Muscle layer of colon (tissue), 2 donors: ENCODE results near the gene TRAPPC2L.

ENCODE experiments used
- H3K27ac ChIP-seq: one replicate; pipeline ENCODE4 v1.7.0; 2013; ENCODE audit warnings: low read depth, mild to moderate bottlenecking, low read length, moderate library complexity
- H3K27me3 ChIP-seq, 2 donors: one replicate each; pipeline ENCODE4 v1.7.0; 2013; ENCODE audit warnings: low read length in 2 of 2, mild to moderate bottlenecking in 2 of 2; ENCODE audit not compliant: insufficient read depth in 2 of 2, control insufficient read depth in 1 of 2
- H3K36me3 ChIP-seq: one replicate; pipeline ENCODE4 v1.7.0; 2013; ENCODE audit warnings: mild to moderate bottlenecking, low read length; ENCODE audit not compliant: insufficient read depth
- H3K4me1 ChIP-seq: one replicate; pipeline ENCODE4 v1.7.0; 2013; ENCODE audit warnings: mild to moderate bottlenecking, low read length; ENCODE audit not compliant: insufficient read depth
- H3K4me3 ChIP-seq, 2 donors: one replicate each; pipeline ENCODE4 v1.7.0; 2013; ENCODE audit warnings: low read length in 2 of 2, low read depth in 1 of 2, mild to moderate bottlenecking in 1 of 2, moderate library complexity in 1 of 2
- H3K9ac ChIP-seq: one replicate; pipeline ENCODE4 v1.7.0; 2013; ENCODE audit warnings: low read length
- H3K9me3 ChIP-seq: one replicate; pipeline ENCODE4 v1.7.0; 2013; ENCODE audit warnings: mild to moderate bottlenecking, low read length
- donor health status: abdominal sarcoma.
- donor health status: Adenocarcinoma of cecum.

Gene TRAPPC2L, protein sequence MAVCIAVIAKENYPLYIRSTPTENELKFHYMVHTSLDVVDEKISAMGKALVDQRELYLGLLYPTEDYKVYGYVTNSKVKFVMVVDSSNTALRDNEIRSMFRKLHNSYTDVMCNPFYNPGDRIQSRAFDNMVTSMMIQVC

DNA sequence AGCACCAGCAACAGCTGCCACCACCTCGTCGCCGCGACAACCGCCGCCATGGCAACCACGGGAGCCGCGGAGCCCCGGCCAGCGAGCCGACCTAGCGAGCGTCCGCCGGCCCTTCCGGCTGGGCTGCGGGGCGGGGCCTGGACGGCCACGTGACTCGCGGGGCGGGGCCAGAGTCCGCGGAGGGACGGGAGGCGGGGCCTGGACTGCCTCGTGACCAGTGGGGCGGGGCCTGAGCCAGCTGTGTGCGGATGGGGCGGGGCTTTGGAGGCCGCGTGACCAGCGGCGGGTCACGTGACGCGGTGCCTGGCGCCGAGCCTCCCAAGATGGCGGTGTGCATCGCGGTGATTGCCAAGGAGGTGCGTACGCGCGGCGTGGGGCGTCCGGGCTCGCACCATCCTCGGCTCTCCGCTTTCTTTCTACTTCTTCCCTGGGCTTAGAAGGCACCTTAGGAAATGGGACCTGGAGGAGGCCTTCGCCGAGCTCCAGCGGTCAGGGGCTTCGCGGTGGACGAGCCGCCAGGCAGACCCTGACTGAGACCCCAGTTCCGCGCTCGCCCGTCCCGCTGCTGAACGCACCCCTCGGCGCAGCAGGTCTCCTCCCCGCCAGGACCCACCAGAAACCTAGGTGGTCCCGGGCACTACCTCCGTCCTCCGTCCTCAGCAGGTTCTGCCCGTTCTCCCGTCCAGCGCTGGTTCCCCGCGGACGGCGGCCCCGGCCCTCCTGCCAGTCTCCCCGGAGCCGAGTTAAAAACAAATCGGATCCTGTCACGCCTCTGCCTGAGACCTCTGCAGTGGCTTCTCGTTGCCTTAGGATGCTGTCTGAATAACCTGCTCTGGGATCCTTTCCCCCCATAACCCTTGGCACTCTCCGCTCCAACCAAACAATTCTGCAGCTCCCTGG, at the start of gene TRAPPC2L, which contains the start of gene GALNS:
Gene TRAPPC2L, plus strand, starts transcription at position 300 of the 900 bp plus-strand sequence. Its CDS starts 24 bp downstream, at position 324.
Gene GALNS, minus strand, starts transcription at position 120 of the 900 bp plus-strand sequence. Its CDS starts 70 bp downstream, at position 50.
- Histone ChIP-seq H3K4me3 (peak within 1 kb of the TSS; percentile 78 to 88), H3K4me1 (peaks cover 17% of the 10 kb centered on the region), H3K27ac (peak within 1 kb of the TSS; percentile 87), H3K9me3 (no peaks in the 10 kb centered on the region), H3K36me3 (peaks cover 19% of the 10 kb centered on the region), H3K27me3 (no peaks in the 10 kb centered on the region), H3K9ac (peak within 1 kb of the TSS; percentile 68)

- peaks cover 13% of the 10 kb centered on the region for H3K4me1 ChIP-seq
- no peak overlapping the region for H3K27ac ChIP-seq
- no peak overlapping the region for H3K9ac ChIP-seq
- H3K9me3 ChIP-seq, result no peaks in the 10 kb centered on the region
- H3K27me3 ChIP-seq, result peaks cover 0 to 10% of the 10 kb centered on the region in 2 donors
- no peak overlapping the region for H3K4me3 ChIP-seq
- no peaks in the 10 kb centered on the region for H3K36me3 ChIP-seq
Measured at GRCh38 chr16:88807142-88807625, 49.7 kb upstream of the TRAPPC2L start.

- Histone ChIP-seq H3K27ac (no peak overlapping the region), H3K9me3 (no peaks in the 10 kb centered on the region), H3K9ac (no peak overlapping the region), H3K36me3 (no peaks in the 10 kb centered on the region), H3K27me3 (peaks cover 0 to 10% of the 10 kb centered on the region in 2 donors), H3K4me3 (no peak overlapping the region), H3K4me1 (peaks cover 13% of the 10 kb centered on the region)
Measured at GRCh38 chr16:88807626-88808453, 49.1 kb upstream of the TRAPPC2L start.

GRCh38 chr16:88809068-88809675, 47.8 kb upstream of the TRAPPC2L start:
- H3K4me3 ChIP-seq, result no peak overlapping the region
- H3K4me1 ChIP-seq, result peaks cover 13% of the 10 kb centered on the region
- no peak overlapping the region for H3K9ac ChIP-seq
- H3K27ac ChIP-seq, result no peak overlapping the region
- no peaks in the 10 kb centered on the region for H3K36me3 ChIP-seq
- peaks cover 0 to 7% of the 10 kb centered on the region in 2 donors for H3K27me3 ChIP-seq
- no peaks in the 10 kb centered on the region for H3K9me3 ChIP-seq

GRCh38 chr16:88809676-88810165, 47.2 kb upstream of the TRAPPC2L start:
- H3K27me3 ChIP-seq, result peaks cover 0 to 2% of the 10 kb centered on the region in 2 donors
- H3K27ac ChIP-seq, result no peak overlapping the region
- peaks cover 13% of the 10 kb centered on the region for H3K4me1 ChIP-seq
- no peaks in the 10 kb centered on the region for H3K9me3 ChIP-seq
- peak overlapping the region in 1 of 2 donors; percentile 75 for H3K4me3 ChIP-seq
- no peak overlapping the region for H3K9ac ChIP-seq
- H3K36me3 ChIP-seq, result no peaks in the 10 kb centered on the region

DNA sequence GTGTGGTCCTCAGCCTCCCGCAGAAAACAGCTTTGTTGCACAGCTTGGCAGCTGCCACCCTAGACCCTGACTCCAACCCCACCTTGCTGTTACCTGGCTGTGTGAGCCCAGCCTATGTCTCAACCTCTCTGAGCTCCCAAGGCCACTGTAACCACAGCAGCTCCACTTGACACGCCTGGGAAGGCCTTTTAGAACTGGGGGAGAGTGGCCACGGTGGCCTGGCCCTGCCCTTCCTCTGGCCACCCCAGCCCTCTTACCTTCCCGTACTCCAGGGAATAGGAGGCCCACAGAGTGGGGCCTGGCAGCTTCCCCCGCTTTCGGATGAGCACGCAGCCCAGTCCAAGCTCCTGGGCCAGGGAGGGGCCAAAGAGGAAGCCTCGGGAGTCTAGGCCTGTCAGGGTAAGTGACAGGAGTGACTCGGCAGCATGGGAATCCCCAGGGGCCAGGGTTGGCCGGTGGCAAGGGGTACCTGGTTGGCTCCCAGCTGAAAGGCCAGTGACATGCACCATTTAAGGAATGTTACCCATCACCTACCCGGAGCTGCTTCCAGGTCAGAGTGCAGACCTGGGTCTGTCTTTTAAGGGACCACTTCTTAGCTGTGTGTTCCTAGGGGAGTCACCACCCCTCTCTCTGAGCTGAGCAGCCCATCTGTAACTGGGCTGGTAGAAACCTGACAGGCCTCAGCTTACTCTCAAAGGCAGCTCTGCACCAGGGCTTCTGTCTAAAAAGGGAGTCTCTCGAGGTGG, 46.6 kb upstream of the TRAPPC2L start:
- Histone ChIP-seq H3K27ac (peak overlapping the region; percentile 89), H3K4me1 (peaks cover 13% of the 10 kb centered on the region), H3K27me3 (no peaks in the 10 kb centered on the region), H3K4me3 (peak overlapping the region; percentile 75 to 77), H3K9me3 (no peaks in the 10 kb centered on the region), H3K36me3 (no peaks in the 10 kb centered on the region), H3K9ac (peak overlapping the region; percentile 24)

DNA sequence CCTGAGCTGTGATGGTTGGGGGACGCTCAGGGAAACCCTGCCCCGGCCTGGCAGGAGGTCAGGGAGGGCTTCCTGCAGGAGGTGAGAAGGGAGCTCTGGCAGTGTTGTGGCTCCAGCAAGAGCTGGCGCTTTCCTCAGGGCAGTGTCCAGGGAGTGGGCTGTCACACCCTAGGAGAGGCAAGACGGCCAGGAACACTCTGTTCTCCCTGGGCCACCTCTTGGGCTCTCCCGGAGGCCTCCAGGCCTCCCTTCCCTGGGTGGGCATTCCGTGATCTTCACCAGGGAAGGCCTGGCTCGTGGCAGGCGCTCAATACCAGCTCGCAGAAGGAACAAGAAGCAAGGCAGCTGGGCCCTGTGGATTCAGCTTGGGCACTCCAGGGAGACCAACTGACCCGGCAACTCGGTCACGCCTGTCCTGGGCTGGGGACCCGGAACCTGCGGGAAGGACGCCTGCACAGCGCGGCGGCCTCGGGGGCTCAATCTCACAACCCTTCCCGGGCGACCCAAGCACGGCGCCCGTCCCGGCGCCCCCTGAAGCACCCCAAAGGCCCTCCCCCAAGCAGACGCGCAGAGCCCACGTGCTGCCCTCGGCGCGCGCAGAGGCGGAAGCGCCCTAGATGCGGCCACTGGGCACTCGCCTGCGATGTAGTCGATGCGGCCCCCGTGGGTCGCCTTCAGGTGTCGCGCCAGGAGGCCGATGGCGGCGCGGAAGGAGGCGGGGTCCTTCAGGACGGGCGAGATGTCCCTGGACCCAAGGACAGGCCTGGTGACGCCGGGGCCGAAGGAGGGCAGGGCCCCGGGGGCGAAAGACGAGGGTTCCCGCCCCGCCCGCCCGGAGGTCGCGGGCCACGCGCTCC, 45.8 kb upstream of the TRAPPC2L start:
- Histone ChIP-seq H3K4me1 (peaks cover 13% of the 10 kb centered on the region), H3K9ac (peak overlapping the region; percentile 24), H3K9me3 (no peaks in the 10 kb centered on the region), H3K36me3 (no peaks in the 10 kb centered on the region), H3K4me3 (peak overlapping the region; percentile 75 to 77), H3K27me3 (no peaks in the 10 kb centered on the region), H3K27ac (peak overlapping the region; percentile 89)

DNA sequence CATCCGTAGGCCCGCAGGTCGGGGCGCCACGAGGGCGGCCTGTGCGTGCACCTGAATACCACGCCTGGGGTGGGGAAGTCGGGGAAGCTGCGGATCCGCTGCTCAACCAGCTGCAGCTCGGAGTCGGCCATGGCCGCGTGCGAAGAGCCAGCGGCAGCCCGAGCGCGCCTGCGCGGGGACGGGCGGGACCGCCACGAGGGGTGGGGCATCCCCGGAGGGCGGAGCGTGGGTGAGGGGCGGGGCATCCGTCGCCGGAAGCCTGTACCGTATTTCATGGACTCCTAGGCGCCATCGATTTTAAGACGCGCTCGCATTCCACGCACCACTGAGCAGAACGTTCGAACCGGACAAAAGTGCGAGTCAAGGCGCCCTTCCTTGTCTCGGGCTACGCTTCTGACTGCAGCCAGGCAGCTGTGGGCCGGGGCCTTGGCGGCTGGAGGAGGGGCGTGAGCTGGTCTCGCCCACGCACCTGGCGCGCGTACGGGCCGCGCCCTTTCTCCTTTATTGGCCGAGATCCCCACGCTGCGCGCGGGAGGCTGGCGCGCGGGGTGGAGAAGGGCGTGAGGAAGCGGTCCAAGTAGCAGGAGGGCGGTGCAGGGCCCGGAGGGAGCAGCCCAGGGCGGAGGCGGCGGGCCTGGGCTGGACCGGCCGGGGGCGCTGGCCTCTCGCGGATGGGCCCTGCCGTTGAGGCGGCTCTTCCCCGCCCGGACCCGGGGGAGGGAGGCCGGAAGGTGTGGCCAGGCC, 45.0 kb upstream of the TRAPPC2L start, which contains the start of gene APRT:
Gene APRT, minus strand, starts transcription at position 160 of the 744 bp plus-strand sequence. Its CDS starts 29 bp downstream, at position 131.
- H3K4me1 ChIP-seq, result peaks cover 13% of the 10 kb centered on the region

More for the DNA sequence above, 45.0 kb upstream of the TRAPPC2L start, which contains the start of gene APRT:
- Histone ChIP-seq H3K36me3 (no peaks in the 10 kb centered on the region), H3K27me3 (no peaks in the 10 kb centered on the region), H3K4me3 (peak within 1 kb of the TSS; percentile 75 to 77), H3K9ac (peak within 1 kb of the TSS; percentile 24), H3K9me3 (no peaks in the 10 kb centered on the region), H3K27ac (peak within 1 kb of the TSS; percentile 89)
